HCT116 (cell line): ENCODE data around the gene CCR5AS.

Source experiments
- ATAC-seq: fragments of 200-7000 bp; cut with Tn5 transposase; 2 replicates; pipeline ENCODE4 v1.9.1; 2020; ENCODE audit warnings: mild to moderate bottlenecking, moderate library complexity
- BruUV-seq: library from RNA; stranded (reverse); fragments of 400-500 nt; replicated peaks from 2 replicates; lab custom pipeline; 2021; lab: Mats Ljungman, UMichigan
- CTCF ChIA-PET: fragments of 300-600 bp; sonication (Branson Sonifier 250); formaldehyde crosslinking; loops from one replicate; lab custom pipeline; 2021; ENCODE audit warnings: antibody characterized with exemption; lab: Charles Lee
- POLR2A ChIA-PET: fragments of 300-600, 350-600 bp; sonication (Branson Sonifier 250); formaldehyde crosslinking; loops from one replicate; lab custom pipeline; 2021; ENCODE audit warnings: antibody characterized with exemption; lab: Charles Lee
- RAD21 ChIA-PET, 2 experiments: fragments of 300-600 bp; sonication (Branson Sonifier 250); formaldehyde crosslinking; loops; one replicate each; lab custom pipeline; 2023; ENCODE audit warnings: low total read pairs in 2 of 2; ENCODE audit not compliant: uncharacterized antibody in 2 of 2, unreplicated experiment in 2 of 2, low non-redundant PET in 1 of 2; lab: Charles Lee
- DNase-seq: peaks from one replicate; pipeline ENCODE4 v3.0.0-alpha.2; 2010; ENCODE audit warnings: low read depth, low spot score
- H2AFZ ChIP-seq: fragments of 200-600 bp; shearing (Covaris generic), sonication (generic); 2 replicates; pipeline ENCODE4 v1.6.1; 2017; ENCODE audit warnings: low read depth, mixed run types, mixed read lengths, antibody characterized with exemption, low read length; ENCODE audit not compliant: poor library complexity, severe bottlenecking
- H3K27ac ChIP-seq: 2 replicates; pipeline ENCODE4 v1.5.1; 2012; ENCODE audit warnings: low read depth, low read length
- H3K27me3 ChIP-seq: fragments of 200-600 bp; sonication (generic); 2 replicates; pipeline ENCODE4 v1.6.1; 2016; ENCODE audit warnings: mixed run types, low read length, mixed read lengths; ENCODE audit not compliant: insufficient read depth
- H3K36me3 ChIP-seq, 2 experiments: fragments of 200-500 bp in 1 of 2; fragments of 200-600 bp in 1 of 2; sonication (Bioruptor generic) in 1 of 2; sonication (generic) in 1 of 2; 2 replicates each; pipeline versions ENCODE4 v1.5.1 to v1.6.1; 2014 to 2016; ENCODE audit warnings: low read length in 2 of 2, inconsistent platforms in 1 of 2, mixed read lengths in 1 of 2, mixed run types in 1 of 2; ENCODE audit not compliant: insufficient read depth in 2 of 2, control insufficient read depth in 1 of 2
- H3K4me1 ChIP-seq, 2 experiments: fragments of 200-600 bp in 1 of 2; sonication (generic) in 1 of 2; 2 replicates each; pipeline versions ENCODE4 v1.5.1 to v1.6.1; 2012 to 2017; ENCODE audit warnings: low read length in 2 of 2, inconsistent platforms in 1 of 2, mild to moderate bottlenecking in 1 of 2, mixed read lengths in 1 of 2, mixed run types in 1 of 2, moderate library complexity in 1 of 2; ENCODE audit not compliant: insufficient read depth in 2 of 2, control insufficient read depth in 1 of 2
- H3K4me2 ChIP-seq: fragments of 200-600 bp; sonication (generic); 2 replicates; pipeline ENCODE4 v1.6.1; 2017; ENCODE audit warnings: mixed run types, low read length, mixed read lengths
- H3K4me3 ChIP-seq, 2 experiments: fragments of 200-600 bp in 1 of 2; sonication (generic) in 1 of 2; replicated peaks in 1 of 2; 2 replicates each; pipeline ENCODE4 v1.5.1; 2011 to 2016; ENCODE audit warnings: low read length in 2 of 2, control low read depth in 1 of 2, low read depth in 1 of 2, mild to moderate bottlenecking in 1 of 2, mixed read lengths in 1 of 2, mixed run types in 1 of 2
- H3K79me2 ChIP-seq: fragments of 200-600 bp; sonication (generic); 2 replicates; pipeline ENCODE4 v1.6.1; 2017; ENCODE audit warnings: mild to moderate bottlenecking, mixed run types, low read length, moderate library complexity, mixed read lengths; ENCODE audit not compliant: insufficient read depth
- H3K9ac ChIP-seq: fragments of 200-600 bp; sonication (generic); 2 replicates; pipeline ENCODE4 v1.6.1; 2016; ENCODE audit warnings: low read length, mixed read lengths
- H3K9me2 ChIP-seq: fragments of 200-600 bp; sonication (generic), shearing (Covaris generic); 2 replicates; pipeline ENCODE4 v1.6.1; 2017; ENCODE audit warnings: mixed run types, mild to moderate bottlenecking, moderate library complexity; ENCODE audit not compliant: insufficient read depth
- H3K9me3 ChIP-seq, 2 experiments: fragments of 200-500 bp in 1 of 2; fragments of 200-600 bp in 1 of 2; sonication (Bioruptor generic) in 1 of 2; sonication (generic) in 1 of 2; 2 replicates each; pipeline ENCODE4 v1.6.1; 2014 to 2017; ENCODE audit warnings: low read length in 2 of 2, mixed read lengths in 2 of 2, inconsistent platforms in 1 of 2, low read depth in 1 of 2, mild to moderate bottlenecking in 1 of 2, mixed run types in 1 of 2, moderate library complexity in 1 of 2; ENCODE audit not compliant: control insufficient read depth in 1 of 2, insufficient read depth in 1 of 2
- H4K20me1 ChIP-seq: fragments of 200-600 bp; sonication (generic), shearing (Covaris generic); 2 replicates; pipeline ENCODE4 v1.6.1; 2017; ENCODE audit warnings: mixed run types, mild to moderate bottlenecking, moderate library complexity; ENCODE audit not compliant: insufficient read depth
- ATF3 ChIP-seq: IDR thresholded peaks from 2 replicates; pipeline ENCODE4 v1.6.1; 2012
- CBX3 ChIP-seq: IDR thresholded peaks from 2 replicates; pipeline ENCODE4 v1.6.1; 2012; ENCODE audit warnings: low read depth
- CEBPB ChIP-seq: IDR thresholded peaks from 2 replicates; pipeline ENCODE4 v1.6.1; 2012; ENCODE audit warnings: low read depth
- CTCF ChIP-seq, 3 experiments: fragments of 200-600 bp in 1 of 3; sonication (generic) in 1 of 3; IDR thresholded peaks in 2 of 3; conservative IDR thresholded peaks in 1 of 3; 2 replicates each; pipeline ENCODE4 v1.5.1; 2012 to 2017; ENCODE audit warnings: low read depth in 2 of 3, low read length in 2 of 3, antibody characterized with exemption in 1 of 3, borderline replicate concordance in 1 of 3, control low read depth in 1 of 3, mild to moderate bottlenecking in 1 of 3, mixed read lengths in 1 of 3, mixed run types in 1 of 3, moderate library complexity in 1 of 3; ENCODE audit not compliant: insufficient read depth in 1 of 3
- EGR1 ChIP-seq: IDR thresholded peaks from 2 replicates; pipeline ENCODE4 v1.6.1; 2012; ENCODE audit warnings: low read depth
- ELF1 ChIP-seq: IDR thresholded peaks from 2 replicates; pipeline ENCODE4 v1.6.1; 2012; ENCODE audit warnings: low read depth, borderline replicate concordance
- EZH2 ChIP-seq: fragments of 200-600 bp; sonication (generic); IDR thresholded peaks from 2 replicates; pipeline ENCODE4 v1.6.1; 2017; ENCODE audit warnings: antibody characterized with exemption, mixed run types
- FOSL1 ChIP-seq: IDR thresholded peaks from 2 replicates; pipeline ENCODE4 v1.6.1; 2012; ENCODE audit warnings: low read depth
- JUND ChIP-seq: IDR thresholded peaks from 2 replicates; pipeline ENCODE4 v1.6.1; 2012
- MAX ChIP-seq: IDR thresholded peaks from 2 replicates; pipeline ENCODE4 v1.6.1; 2012
- POLR2A ChIP-seq: IDR thresholded peaks from 2 replicates; pipeline ENCODE4 v1.7.0; 2011; ENCODE audit warnings: borderline replicate concordance; ENCODE audit not compliant: insufficient read depth, insufficient read length; ENCODE audit errors: extremely low read depth
- POLR2AphosphoS5 ChIP-seq: IDR thresholded peaks from 2 replicates; pipeline ENCODE4 v1.6.1; 2011; ENCODE audit warnings: mild to moderate bottlenecking, low read depth, low read length, moderate library complexity
- RAD21 ChIP-seq: IDR thresholded peaks from 2 replicates; pipeline ENCODE4 v1.6.1; 2012; ENCODE audit warnings: low read depth, mild to moderate bottlenecking
- REST ChIP-seq: IDR thresholded peaks from 2 replicates; pipeline ENCODE4 v1.6.1; 2012; ENCODE audit warnings: low read depth
- SIN3A ChIP-seq: IDR thresholded peaks from 2 replicates; pipeline ENCODE4 v1.6.1; 2012; ENCODE audit warnings: low read depth
- SRF ChIP-seq: IDR thresholded peaks from 2 replicates; pipeline ENCODE4 v1.6.1; 2012; ENCODE audit warnings: low read depth
- TCF7L2 ChIP-seq: IDR thresholded peaks from 2 replicates; pipeline ENCODE4 v1.7.0; 2011; ENCODE audit warnings: borderline replicate concordance, inconsistent platforms; ENCODE audit not compliant: insufficient read depth, insufficient read length; ENCODE audit errors: extremely low read depth
- YY1 ChIP-seq: IDR thresholded peaks from 2 replicates; pipeline ENCODE4 v1.6.1; 2011; ENCODE audit warnings: low read length, low read depth, moderate library complexity, mild to moderate bottlenecking; ENCODE audit not compliant: insufficient replicate concordance; ENCODE audit errors: extremely low read depth
- ZFX ChIP-seq: fragments of 450-650 bp; IDR thresholded peaks from 2 replicates; pipeline ENCODE4 v1.6.1; 2017
- ZNF274 ChIP-seq: fragments of 200-500 bp; sonication (Bioruptor generic); IDR thresholded peaks from 2 replicates; pipeline ENCODE4 v1.6.1; 2014; ENCODE audit warnings: mild to moderate bottlenecking, low read depth, low read length, inconsistent platforms
- intact Hi-C: fragments of 100-400 bp; cut with micrococcal nuclease; formaldehyde crosslinking; loops from 2 replicates; pipeline ENCODE4 v1.10.0; 2022

The CCR5AS gene

GRCh38 chr3:46321461-46322104, 85.3 kb downstream of the CCR5AS start:
- Histone ChIP-seq H3K4me2 (no peak overlapping the region), H3K4me1 (no peaks in the 10 kb centered on the region), H2AFZ (no peak overlapping the region), H3K9me3 (no peaks in the 10 kb centered on the region), H3K27ac (no peak overlapping the region), H3K79me2 (no peaks in the 10 kb centered on the region), H3K9me2 (no peaks in the 10 kb centered on the region), H3K4me3 (no peak overlapping the region), H3K27me3 (no peaks in the 10 kb centered on the region), H4K20me1 (no peaks in the 10 kb centered on the region), H3K9ac (no peak overlapping the region), H3K36me3 (no peaks in the 10 kb centered on the region)
- no peak for ATAC-seq
- TF ChIP-seq EZH2 (no peak), POLR2A (no peak), CBX3 (no peak), ELF1 (no peak), POLR2AphosphoS5 (no peak), FOSL1 (no peak), ZNF274 (no peak), JUND (no peak), YY1 (no peak), REST (no peak), CTCF (IDR thresholded peaks at IDR 0.05 in 2 of 3, conservative IDR thresholded peaks at IDR 0.05 in 1 of 3; ENCODE audit: borderline replicate concordance in 1 of 3, insufficient read depth in 1 of 3, low read depth in 2 of 3, low read length in 2 of 3) (no peak), ZFX (no peak), TCF7L2 (no peak), CEBPB (no peak), SIN3A (no peak), MAX (no peak), ATF3 (no peak), EGR1 (no peak), RAD21 (no peak), SRF (no peak)
- no peak for DNase-seq
- ChIA-PET RAD21 (no interaction called here), POLR2A (no interaction called here), CTCF (no interaction called here)
- intact Hi-C loops: no loop called here
- BruUV-seq: no TSS peak
